ENCODE data around the gene ALDH1L1. TPM values are rescaled to one million over a fixed set of nuclear protein-coding genes. Genes with fewer than 3 reads are reported as not detected.
A peak's percentile ranks its signal among the peaks of the same experiment; 100 is the strongest.

ALDH1L1 gene
- total and polyA plus RNA-seq, 9 of the 15 experiments (the other 6 are each of a cell fraction or from before 2014, with no cell fraction given) = 0.06 to 1.9 (median 0.57) TPM; not detected in 1

DNA sequence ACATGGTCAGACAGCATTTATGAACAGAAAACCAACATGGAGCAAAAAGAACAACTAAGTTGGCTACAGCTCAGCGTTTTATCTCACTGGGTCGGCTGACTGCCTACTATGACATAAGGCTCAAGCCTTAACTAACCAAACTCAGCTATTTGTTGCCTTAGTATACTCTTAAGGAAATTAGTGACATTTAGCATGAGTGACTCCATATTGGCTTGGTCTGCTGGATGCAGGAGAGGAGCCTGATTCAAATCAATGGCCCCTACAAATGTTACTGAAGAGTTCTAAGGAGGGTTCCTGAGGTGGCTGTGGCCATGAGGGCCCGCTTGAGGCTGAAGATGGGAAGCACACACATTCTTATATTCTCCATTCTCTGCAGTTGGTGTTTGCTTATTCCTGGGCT is 20.1 kb upstream of the ALDH1L1 start (continued):
- TF ChIP-seq, protein P1, sequence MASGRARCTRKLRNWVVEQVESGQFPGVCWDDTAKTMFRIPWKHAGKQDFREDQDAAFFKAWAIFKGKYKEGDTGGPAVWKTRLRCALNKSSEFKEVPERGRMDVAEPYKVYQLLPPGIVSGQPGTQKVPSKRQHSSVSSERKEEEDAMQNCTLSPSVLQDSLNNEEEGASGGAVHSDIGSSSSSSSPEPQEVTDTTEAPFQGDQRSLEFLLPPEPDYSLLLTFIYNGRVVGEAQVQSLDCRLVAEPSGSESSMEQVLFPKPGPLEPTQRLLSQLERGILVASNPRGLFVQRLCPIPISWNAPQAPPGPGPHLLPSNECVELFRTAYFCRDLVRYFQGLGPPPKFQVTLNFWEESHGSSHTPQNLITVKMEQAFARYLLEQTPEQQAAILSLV (tag; IDR thresholded peaks at IDR 0.05) = no peak; the same call in 1 of the 2 replicates
- TF ChIP-seq TAF7 (tag; IDR thresholded peaks at IDR 0.05) = 0 out of 2 replicates have a peak, but pooled peaks have one; percentile 14
- no peak for TF ChIP-seq ZC3H11A (IDR thresholded peaks at IDR 0.05; ENCODE audit: low read depth, low read length)
- TF ChIP-seq RBM34 (IDR thresholded peaks at IDR 0.05; ENCODE audit: borderline replicate concordance, insufficient read depth, low read length) = no peak
- TF ChIP-seq, protein P2, sequence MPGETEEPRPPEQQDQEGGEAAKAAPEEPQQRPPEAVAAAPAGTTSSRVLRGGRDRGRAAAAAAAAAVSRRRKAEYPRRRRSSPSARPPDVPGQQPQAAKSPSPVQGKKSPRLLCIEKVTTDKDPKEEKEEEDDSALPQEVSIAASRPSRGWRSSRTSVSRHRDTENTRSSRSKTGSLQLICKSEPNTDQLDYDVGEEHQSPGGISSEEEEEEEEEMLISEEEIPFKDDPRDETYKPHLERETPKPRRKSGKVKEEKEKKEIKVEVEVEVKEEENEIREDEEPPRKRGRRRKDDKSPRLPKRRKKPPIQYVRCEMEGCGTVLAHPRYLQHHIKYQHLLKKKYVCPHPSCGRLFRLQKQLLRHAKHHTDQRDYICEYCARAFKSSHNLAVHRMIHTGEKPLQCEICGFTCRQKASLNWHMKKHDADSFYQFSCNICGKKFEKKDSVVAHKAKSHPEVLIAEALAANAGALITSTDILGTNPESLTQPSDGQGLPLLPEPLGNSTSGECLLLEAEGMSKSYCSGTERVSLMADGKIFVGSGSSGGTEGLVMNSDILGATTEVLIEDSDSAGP (CRISPR knock-in tag; IDR thresholded peaks at IDR 0.05) = no peak
- TF ChIP-seq, protein P3, sequence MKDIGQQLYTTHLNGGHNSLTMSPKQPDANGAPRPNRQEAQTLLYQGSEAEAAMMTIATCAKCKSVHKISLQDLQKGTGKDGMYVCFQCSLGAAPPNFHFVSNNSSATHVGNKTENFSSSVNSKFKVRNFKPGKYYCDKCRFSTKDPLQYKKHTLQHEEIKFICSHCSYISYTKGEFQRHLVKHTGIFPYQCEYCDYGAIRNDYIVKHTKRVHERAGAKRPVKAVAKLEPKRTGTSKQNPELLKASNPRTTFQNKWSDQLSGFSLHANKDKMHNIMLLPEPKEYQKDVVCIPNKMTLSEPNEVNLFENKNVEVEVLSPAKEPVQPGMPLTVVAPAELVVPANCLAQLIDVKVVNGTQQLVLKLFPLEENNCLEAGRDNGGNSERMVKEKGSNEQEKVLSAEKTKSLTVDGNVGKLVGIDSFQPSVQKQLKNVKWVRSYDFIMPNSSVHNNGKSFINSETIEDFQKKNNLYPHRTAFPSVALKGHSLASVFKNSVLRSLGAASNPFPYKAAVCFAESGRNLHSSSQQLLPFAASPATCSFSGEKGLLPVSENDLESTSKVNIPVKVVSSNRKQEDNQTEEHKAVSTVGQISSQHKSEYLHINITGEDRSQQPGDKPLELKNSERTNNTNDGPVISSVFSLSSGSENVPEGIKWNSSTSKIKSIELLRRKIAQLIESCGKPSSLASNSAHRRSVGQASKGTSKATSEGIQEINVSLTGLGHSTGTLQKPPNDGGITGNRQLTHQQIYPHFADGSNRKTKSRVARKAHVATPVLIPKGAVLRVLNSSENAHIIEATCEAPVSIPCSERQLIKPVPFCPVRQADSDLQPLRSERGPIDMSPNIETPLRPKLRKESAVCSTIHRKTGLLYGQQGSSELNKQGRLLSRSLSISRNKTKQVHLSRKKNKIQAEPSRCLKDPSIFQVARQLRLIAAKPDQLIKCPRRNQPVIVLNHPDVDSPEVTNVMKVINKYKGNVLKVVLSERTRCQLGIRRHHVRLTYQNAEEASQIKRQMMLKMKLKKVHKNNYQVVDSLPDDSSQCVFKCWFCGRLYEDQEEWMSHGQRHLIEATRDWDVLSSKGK (CRISPR knock-in tag; IDR thresholded peaks at IDR 0.05) = peak; percentile 83
- no peak for TF ChIP-seq LCOR (CRISPR knock-in tag; IDR thresholded peaks at IDR 0.05)
- TF ChIP-seq, protein P4, sequence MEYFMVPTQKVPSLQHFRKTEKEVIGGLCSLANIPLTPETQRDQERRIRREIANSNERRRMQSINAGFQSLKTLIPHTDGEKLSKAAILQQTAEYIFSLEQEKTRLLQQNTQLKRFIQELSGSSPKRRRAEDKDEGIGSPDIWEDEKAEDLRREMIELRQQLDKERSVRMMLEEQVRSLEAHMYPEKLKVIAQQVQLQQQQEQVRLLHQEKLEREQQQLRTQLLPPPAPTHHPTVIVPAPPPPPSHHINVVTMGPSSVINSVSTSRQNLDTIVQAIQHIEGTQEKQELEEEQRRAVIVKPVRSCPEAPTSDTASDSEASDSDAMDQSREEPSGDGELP (CRISPR knock-in tag; IDR thresholded peaks at IDR 0.05; ENCODE audit: borderline replicate concordance) = no peak
- TF ChIP-seq, protein P5, sequence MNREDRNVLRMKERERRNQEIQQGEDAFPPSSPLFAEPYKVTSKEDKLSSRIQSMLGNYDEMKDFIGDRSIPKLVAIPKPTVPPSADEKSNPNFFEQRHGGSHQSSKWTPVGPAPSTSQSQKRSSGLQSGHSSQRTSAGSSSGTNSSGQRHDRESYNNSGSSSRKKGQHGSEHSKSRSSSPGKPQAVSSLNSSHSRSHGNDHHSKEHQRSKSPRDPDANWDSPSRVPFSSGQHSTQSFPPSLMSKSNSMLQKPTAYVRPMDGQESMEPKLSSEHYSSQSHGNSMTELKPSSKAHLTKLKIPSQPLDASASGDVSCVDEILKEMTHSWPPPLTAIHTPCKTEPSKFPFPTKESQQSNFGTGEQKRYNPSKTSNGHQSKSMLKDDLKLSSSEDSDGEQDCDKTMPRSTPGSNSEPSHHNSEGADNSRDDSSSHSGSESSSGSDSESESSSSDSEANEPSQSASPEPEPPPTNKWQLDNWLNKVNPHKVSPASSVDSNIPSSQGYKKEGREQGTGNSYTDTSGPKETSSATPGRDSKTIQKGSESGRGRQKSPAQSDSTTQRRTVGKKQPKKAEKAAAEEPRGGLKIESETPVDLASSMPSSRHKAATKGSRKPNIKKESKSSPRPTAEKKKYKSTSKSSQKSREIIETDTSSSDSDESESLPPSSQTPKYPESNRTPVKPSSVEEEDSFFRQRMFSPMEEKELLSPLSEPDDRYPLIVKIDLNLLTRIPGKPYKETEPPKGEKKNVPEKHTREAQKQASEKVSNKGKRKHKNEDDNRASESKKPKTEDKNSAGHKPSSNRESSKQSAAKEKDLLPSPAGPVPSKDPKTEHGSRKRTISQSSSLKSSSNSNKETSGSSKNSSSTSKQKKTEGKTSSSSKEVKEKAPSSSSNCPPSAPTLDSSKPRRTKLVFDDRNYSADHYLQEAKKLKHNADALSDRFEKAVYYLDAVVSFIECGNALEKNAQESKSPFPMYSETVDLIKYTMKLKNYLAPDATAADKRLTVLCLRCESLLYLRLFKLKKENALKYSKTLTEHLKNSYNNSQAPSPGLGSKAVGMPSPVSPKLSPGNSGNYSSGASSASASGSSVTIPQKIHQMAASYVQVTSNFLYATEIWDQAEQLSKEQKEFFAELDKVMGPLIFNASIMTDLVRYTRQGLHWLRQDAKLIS (CRISPR knock-in tag; IDR thresholded peaks at IDR 0.05) = no peak
- TF ChIP-seq SRSF7 (optimal IDR thresholded peaks at IDR 0.05; ENCODE audit: low read depth, low read length) = no peak
- TF ChIP-seq ZFP1 (CRISPR knock-in tag; IDR thresholded peaks at IDR 0.05) = peak; percentile 91
- no peak for TF ChIP-seq EHMT2 (IDR thresholded peaks at IDR 0.05)
- TF ChIP-seq SMARCA4 (IDR thresholded peaks at IDR 0.05) = no peak
- peak; percentile 85; the same call in 1 of the 2 replicates for TF ChIP-seq ZNF354B (CRISPR knock-in tag; IDR thresholded peaks at IDR 0.05)
- TF ChIP-seq NFE2L1 (tag; IDR thresholded peaks at IDR 0.05; ENCODE audit: borderline replicate concordance, low read depth) = no peak
- TF ChIP-seq, protein P6, sequence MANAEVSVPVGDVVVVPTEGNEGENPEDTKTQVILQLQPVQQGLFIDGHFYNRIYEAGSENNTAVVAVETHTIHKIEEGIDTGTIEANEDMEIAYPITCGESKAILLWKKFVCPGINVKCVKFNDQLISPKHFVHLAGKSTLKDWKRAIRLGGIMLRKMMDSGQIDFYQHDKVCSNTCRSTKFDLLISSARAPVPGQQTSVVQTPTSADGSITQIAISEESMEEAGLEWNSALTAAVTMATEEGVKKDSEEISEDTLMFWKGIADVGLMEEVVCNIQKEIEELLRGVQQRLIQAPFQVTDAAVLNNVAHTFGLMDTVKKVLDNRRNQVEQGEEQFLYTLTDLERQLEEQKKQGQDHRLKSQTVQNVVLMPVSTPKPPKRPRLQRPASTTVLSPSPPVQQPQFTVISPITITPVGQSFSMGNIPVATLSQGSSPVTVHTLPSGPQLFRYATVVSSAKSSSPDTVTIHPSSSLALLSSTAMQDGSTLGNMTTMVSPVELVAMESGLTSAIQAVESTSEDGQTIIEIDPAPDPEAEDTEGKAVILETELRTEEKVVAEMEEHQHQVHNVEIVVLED (CRISPR knock-in tag; IDR thresholded peaks at IDR 0.05) = peak; percentile 58
